Muscle of arm (tissue), 12 donors: ENCODE results near the gene ZHX3. TPM values are rescaled to one million over a fixed set of nuclear protein-coding genes. Genes with fewer than 3 reads are reported as not detected.
A peak's percentile ranks its signal among the peaks of the same experiment; 100 is the strongest.

Experiments used
- DNase-seq: peaks from one replicate; pipeline ENCODE4 v3.0.0-alpha.2; 2013
- polyA plus RNA-seq, 12 donors: library from polyadenylated mRNA; unstranded; fragments of 120-200 nt; gene quantifications; one replicate each; pipeline ENCODE4 v1.2.1, GENCODE V29; 2013; ENCODE audit not compliant: insufficient read length in 12 of 12

ZHX3 gene
- polyA plus RNA-seq, 12 donors: 7.4 to 17.2 (median 10.9) TPM; not detected in 1

GRCh38 chr20:41191562-41192500, 125.7 kb downstream of the ZHX3 start:
- no peak for DNase-seq

DNA sequence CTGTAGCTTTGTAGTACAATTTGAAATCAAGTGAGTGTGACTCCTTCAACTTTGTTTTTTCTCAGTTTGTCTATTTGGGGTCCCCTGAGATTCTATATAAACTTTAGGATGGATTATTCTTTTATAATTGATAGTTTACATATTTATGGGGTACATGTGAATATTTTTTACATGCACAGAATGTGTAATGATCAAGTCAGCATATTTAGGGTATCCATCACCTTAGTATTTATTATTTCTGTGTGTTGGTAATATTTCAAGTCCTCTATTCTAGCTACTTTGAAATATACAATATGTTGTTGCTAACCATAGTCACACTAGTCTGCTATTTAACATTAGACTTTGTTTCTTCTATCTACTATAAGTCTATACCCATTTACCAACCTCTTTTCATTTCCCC, 129.9 kb downstream of the ZHX3 start:
- DNase-seq: no peak

DNA sequence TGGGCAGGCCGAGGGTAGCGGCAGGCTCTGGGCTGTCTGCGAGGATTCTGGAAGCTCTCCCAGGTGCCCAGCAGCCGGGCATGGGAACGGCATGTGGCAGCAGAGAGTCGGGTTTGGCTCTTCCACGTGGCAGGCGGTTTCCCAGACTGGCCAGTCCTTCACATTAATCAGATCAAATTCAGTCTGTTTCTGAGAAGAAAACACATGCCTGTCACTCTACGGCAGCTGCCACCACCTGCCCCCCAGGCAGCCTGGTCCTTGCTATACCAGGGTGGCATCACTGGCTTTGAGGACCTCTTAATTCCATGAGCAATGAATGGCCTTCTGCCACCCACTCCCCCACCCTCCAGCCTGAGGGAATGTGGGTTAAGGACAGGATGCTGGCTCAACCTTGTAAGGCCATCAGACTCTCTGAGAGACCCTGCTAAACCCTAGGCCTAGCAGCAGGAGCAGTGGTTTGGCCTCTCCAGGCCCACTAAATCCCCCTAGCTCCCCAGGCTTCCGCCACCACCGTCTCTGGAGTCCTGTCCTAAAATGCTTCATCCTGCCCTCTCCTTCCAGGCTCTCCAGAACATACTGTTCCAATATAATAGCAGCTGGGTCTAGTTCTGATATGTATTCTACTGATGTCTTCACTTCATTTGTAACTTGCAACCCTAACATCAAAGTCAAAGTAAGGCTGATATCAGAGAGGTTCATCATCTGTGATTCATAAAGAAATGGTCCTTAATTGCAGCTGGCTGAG, 132.3 kb downstream of the ZHX3 start:
- DNase-seq: no peak

- no peak for DNase-seq
Observed at GRCh38 chr20:41183831-41184230, 133.7 kb downstream of the ZHX3 start.

GRCh38 chr20:41183391-41183790, 134.1 kb downstream of the ZHX3 start:
- no peak for DNase-seq

DNA sequence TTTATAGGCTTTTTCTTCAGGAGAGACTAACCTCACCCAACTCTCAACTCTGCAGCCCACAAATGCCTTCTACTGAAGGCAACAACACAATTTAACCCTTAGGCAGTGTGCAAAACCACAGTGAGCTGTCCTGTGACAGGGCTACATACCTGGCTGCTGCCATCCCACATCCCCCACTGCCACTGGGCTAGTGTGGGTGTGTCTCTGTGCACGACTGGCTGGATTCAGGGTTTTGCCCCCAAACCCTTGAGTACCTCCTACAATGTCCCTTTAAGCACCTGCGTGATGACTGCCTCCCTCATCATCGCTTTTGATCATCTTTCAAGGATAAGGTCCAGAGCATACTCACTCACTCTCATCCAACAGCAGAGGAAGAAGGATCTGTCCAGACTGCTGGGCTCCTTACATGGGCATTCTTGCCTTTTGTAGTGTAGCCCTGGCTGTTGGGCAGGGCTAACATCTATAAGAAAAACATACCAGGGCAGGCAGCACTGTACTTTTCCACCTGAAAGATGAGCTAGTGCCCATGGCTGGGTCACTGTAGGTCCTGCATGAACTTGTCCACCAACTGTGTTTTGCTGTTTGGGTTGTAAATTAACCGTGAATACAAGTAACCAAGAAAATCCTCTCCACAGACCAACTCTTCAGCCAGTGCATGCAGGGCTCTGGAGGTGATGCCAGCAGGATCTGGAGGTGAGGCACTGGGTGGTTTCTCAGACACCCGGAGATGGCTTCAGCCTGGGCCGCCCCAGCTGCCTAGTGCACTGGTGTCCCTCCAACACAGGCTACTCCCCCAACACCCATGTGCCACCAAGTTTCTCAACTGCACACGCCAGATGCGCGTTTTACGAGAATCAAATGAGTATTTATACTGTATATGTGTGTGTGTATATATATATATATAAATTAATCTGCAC, 135.0 kb downstream of the ZHX3 start:
- no peak for DNase-seq

DNA sequence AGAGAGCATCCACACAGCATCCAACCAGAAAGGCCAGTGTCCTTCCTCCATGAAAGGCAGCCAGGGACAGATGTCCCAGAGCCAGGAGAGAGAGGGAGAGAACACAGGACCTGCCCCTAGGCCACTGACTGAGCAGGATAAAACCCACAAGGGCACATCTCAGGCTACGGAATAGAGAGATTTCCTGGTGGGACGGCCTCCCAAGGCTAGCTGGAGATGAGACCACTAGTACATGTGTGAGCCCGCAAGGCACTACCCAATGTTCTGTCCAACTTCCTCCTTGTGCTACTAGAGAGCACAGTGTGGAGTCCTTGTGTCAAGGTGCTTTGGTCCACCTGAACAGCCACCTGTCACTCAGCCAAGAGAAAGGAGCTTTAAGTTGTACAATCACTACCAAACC, 136.0 kb downstream of the ZHX3 start:
- no peak for DNase-seq

- no peak for DNase-seq
Observed at GRCh38 chr20:41180599-41181333, 136.8 kb downstream of the ZHX3 start.

DNA sequence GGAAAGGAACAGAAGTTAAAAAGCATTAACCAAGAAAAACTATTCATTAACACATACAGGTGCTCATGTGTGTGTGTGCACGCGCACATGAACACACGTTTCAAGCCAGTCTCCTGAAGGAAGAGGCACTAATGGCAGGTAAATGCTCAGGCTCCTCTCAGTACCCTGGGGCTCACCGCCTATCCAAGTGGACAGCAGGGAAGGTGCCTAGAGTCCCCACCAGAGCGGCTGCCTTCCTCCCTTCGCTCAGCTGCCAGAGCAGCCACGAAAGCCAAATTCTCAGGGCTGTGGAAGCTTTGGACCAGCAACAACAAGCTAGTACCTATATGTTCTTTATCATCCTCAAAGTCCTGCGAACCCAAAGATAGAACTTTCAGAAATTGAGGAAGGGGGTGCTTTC, 137.6 kb downstream of the ZHX3 start:
- DNase-seq: no peak

DNA sequence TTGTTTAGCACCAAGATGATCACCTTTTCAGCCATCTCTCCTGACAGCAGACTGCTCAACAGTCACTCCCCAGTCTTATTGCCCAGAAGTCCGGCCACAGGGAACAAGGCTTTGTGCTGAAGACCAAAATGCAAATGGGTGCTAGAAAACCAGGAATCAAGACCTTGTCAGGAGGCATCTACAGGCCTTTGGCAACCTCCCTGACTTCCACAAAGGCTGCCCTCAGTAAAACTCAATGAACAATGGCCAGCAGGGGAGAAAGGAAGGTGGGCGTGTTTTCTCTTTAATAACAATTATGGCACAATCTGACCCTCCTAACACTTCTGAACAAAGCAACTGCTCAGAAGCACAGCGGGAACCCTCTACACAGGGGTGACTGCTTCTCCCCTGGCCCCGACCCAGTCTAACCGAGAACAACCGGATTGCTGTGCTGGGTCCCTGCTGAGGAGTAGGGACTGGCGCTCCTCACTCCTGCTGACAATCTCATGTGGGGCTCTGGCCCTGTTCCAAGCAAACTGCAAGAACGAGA, 138.6 kb downstream of the ZHX3 start:
- DNase-seq: no peak

DNA sequence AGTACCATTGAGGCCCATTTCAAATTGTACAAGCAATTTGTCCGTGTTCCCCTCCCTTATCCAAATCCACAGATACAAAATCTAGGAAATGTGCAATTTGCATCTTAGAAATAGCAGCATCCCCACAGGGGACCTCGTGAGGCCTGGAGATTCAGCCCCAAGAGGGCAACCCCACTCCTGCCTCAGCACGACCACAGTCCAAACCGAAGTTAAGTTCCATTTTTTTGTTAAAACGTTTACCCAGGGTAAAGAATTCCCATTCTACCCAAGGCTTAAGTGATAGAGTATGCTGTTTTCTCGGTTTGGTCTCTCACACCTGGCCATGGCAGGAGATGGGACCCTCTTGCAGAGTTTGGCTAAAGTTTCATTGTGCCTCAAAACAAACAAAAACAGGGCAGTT, 139.0 kb downstream of the ZHX3 start:
- DNase-seq: no peak

DNA sequence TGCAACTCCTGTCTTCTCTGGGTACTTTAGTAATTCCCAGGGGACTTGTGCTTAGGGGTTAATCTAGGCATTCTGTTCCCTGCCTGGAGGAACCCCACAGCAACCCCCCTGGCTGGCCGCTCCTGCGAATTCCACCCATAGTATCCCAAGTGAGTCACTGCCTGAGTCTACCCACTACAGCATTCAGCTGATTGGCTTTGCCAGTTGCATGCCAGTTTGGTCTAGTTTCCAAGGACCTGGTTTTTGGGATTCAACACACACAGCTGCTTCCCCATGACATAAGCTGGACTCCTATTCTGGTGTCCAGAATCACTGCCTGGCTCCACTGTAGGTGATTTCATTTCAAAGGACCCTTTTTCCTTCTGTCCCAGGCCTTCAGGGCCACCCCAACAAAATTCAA, 139.9 kb downstream of the ZHX3 start:
- DNase-seq: no peak

DNA sequence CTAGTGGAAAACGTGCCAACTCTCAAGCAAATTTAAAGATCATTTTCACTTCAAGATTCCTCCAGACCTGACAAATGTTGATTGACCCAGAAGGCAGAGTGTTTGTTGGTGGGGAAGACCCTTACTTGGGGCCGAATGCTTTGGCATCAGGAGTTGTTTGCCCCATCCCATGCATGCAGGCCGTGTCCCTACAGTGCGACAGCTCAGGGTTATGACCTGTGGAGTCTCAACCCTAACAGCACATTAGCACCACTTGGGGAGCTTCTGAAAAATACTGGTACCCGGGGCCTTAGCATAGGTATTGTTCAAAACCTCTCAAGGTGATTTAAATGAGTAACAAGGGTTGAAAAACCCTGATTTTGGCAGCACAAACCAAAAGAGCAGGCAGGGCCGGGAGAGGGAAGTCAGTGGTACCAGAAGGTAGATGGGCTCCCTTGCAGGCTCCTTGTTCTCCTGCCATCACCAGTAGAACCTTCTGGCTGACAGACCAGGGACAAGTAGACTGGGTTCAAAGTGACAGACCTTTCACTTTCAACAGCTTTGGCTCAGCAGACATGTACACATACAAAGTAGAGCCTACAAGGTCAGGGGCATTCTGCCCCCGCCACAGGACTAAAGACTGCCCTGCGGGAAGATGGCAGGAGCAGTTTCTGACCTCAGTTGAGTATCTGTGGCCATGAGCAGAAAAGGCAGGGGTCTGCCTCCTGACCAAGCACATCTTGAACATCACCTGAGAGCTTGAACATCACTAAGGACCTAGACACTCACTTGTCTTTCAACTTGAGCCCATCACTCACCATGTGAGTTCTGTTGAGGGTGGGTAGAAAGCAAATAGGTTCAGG, 140.6 kb downstream of the ZHX3 start:
- DNase-seq: no peak

- no peak for DNase-seq
Observed at GRCh38 chr20:41175727-41176330, 141.7 kb downstream of the ZHX3 start.

- no peak for DNase-seq
Observed at GRCh38 chr20:41175201-41175651, 142.3 kb downstream of the ZHX3 start.

- no peak for DNase-seq
Observed at GRCh38 chr20:41174782-41175181, 142.7 kb downstream of the ZHX3 start.

DNA sequence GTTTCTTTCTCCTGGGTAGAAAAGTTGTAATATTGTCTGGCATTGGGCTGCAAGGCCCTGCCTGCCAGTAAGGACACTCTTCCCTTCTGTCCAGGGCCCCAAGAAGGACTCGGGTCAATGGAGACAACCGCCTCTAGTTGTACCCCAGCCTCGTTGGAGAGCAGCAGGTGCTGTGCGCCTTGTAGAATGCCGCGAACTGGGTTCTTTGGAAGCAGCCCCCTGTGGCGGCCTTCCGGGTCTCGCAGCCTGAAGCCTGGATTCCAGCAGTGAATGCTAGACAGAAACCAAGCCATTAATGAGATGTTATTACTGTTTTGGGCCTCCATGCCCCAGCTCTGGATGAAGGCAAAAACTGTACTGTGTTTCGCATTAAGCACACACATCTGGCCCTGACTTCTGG, 143.2 kb downstream of the ZHX3 start:
- DNase-seq: no peak

- DNase-seq: no peak
Observed at GRCh38 chr20:41173791-41174341, 143.7 kb downstream of the ZHX3 start.

GRCh38 chr20:41173161-41173721, 144.3 kb downstream of the ZHX3 start:
- peak; percentile 85 for DNase-seq
